Measurements from ENCODE around the gene FTCDNL1. TPM values are rescaled to one million over a fixed set of nuclear protein-coding genes. Genes with fewer than 3 reads are reported as not detected.
A peak's percentile ranks its signal among the peaks of the same experiment; 100 is the strongest.

Gene FTCDNL1
- total and polyA plus RNA-seq, 2 experiments from 2014 or later = 1.4 to 6.1 TPM

DNA sequence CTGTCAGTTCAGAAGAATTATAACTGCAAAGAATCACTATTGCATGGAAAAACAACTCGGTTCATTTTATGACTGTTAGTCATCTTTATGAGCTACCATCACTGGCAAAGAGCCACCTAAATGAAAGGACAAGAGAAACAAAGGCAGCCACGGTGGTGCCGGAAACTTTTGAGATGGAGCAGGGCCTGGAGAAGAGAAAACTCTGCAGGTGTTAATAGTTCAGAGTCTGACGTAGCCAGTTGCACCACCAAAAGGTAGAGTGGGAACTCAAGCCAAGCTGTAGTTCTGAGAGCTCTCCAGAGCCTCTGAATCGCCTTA, 110.9 kb downstream of the FTCDNL1 start:
- H3K36me3 ChIP-seq (replicated peaks; ENCODE audit: insufficient read depth, low read depth) = no peaks in the 10 kb centered on the region
- TF ChIP-seq EZH2phosphoT487 (IDR thresholded peaks at IDR 0.05; ENCODE audit: low read depth, severe bottlenecking, unreplicated experiment) (no peak), EZH2 (IDR thresholded peaks at IDR 0.05; ENCODE audit: borderline replicate concordance) (no peak)
- TF ChIP-seq, protein P1, sequence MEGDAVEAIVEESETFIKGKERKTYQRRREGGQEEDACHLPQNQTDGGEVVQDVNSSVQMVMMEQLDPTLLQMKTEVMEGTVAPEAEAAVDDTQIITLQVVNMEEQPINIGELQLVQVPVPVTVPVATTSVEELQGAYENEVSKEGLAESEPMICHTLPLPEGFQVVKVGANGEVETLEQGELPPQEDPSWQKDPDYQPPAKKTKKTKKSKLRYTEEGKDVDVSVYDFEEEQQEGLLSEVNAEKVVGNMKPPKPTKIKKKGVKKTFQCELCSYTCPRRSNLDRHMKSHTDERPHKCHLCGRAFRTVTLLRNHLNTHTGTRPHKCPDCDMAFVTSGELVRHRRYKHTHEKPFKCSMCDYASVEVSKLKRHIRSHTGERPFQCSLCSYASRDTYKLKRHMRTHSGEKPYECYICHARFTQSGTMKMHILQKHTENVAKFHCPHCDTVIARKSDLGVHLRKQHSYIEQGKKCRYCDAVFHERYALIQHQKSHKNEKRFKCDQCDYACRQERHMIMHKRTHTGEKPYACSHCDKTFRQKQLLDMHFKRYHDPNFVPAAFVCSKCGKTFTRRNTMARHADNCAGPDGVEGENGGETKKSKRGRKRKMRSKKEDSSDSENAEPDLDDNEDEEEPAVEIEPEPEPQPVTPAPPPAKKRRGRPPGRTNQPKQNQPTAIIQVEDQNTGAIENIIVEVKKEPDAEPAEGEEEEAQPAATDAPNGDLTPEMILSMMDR (IDR thresholded peaks at IDR 0.05; ENCODE audit: poor library complexity) = no peak
- H4K20me1 ChIP-seq (ENCODE audit: insufficient read depth, poor library complexity, severe bottlenecking) = no peaks in the 10 kb centered on the region
- H3K4me3 ChIP-seq = no peak overlapping the region
- peaks cover 35% of the 10 kb centered on the region for H3K4me1 ChIP-seq (ENCODE audit: insufficient read depth)
- DNase-seq (ENCODE audit: low spot score) = no peak
- no peak overlapping the region for H3K4me2 ChIP-seq
- no peak overlapping the region for H2AFZ ChIP-seq
- no peaks in the 10 kb centered on the region for H3K79me2 ChIP-seq
- no peaks in the 10 kb centered on the region for H3K9me3 ChIP-seq (ENCODE audit: low read depth)
- no peak overlapping the region for H3K27ac ChIP-seq
- no peaks in the 10 kb centered on the region for H3K27me3 ChIP-seq
- WGBS (ENCODE audit: low lambda C conversion rate, missing lambda C conversion rate) = 37% methylated on average over 5 of the region's 5 CpGs
- H3K9me2 ChIP-seq (replicated peaks; ENCODE audit: insufficient read depth) = no peaks in the 10 kb centered on the region

DNA sequence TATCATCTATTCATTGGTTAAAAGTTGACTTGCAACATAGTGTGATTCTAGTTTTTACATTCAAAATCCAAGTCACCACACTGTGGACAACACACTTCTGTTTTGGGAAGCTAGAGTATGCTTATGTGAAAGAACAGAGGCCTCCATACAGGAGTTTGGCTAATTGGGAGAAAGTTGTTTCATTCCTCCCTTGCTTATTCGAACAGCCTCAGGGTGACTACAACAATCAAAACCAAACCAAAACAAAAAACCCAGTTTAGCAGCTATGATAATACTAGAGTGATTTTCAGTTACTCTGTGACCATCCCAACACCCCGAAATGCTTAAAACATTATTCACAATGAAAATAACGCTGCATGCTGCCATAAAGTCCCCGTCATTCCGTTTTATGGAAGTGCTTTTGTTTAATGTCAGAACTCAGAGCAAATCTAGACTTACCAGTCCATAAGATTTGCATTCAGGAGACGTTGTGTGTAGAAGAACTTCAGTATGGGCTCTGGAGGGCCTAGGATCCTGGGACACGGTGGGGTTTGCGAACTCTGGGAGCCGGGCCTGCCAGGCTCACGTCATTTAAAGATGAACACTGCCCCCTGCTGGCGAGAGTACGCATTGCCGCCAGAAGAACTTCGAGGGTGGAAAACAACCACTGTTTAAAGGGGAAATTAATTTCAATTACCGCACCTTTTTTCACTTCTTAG, 111.4 kb downstream of the FTCDNL1 start:
- no peak for TF ChIP-seq EZH2phosphoT487 (IDR thresholded peaks at IDR 0.05; ENCODE audit: low read depth, severe bottlenecking, unreplicated experiment)
- TF ChIP-seq, protein P1 (IDR thresholded peaks at IDR 0.05; ENCODE audit: poor library complexity) = peak; percentile 94
- TF ChIP-seq EZH2 (IDR thresholded peaks at IDR 0.05; ENCODE audit: borderline replicate concordance) = no peak
- 33% methylated on average over 15 of the region's 15 CpGs for WGBS (ENCODE audit: low lambda C conversion rate, missing lambda C conversion rate)
- peak overlapping the region; percentile 20 for H3K4me2 ChIP-seq
- DNase-seq (ENCODE audit: low spot score) = peak; percentile 83
- H3K27me3 ChIP-seq = no peaks in the 10 kb centered on the region
- peaks cover 35% of the 10 kb centered on the region for H3K4me1 ChIP-seq (ENCODE audit: insufficient read depth)
- no peaks in the 10 kb centered on the region for H4K20me1 ChIP-seq (ENCODE audit: insufficient read depth, poor library complexity, severe bottlenecking)
- no peaks in the 10 kb centered on the region for H3K9me3 ChIP-seq (ENCODE audit: low read depth)
- peak overlapping the region; percentile 62 for H3K27ac ChIP-seq
- H3K36me3 ChIP-seq (replicated peaks; ENCODE audit: insufficient read depth, low read depth) = no peaks in the 10 kb centered on the region
- peak overlapping the region; percentile 29 for H2AFZ ChIP-seq
- H3K9me2 ChIP-seq (replicated peaks; ENCODE audit: insufficient read depth) = no peaks in the 10 kb centered on the region
- no peaks in the 10 kb centered on the region for H3K79me2 ChIP-seq
- H3K4me3 ChIP-seq = no peak overlapping the region

DNA sequence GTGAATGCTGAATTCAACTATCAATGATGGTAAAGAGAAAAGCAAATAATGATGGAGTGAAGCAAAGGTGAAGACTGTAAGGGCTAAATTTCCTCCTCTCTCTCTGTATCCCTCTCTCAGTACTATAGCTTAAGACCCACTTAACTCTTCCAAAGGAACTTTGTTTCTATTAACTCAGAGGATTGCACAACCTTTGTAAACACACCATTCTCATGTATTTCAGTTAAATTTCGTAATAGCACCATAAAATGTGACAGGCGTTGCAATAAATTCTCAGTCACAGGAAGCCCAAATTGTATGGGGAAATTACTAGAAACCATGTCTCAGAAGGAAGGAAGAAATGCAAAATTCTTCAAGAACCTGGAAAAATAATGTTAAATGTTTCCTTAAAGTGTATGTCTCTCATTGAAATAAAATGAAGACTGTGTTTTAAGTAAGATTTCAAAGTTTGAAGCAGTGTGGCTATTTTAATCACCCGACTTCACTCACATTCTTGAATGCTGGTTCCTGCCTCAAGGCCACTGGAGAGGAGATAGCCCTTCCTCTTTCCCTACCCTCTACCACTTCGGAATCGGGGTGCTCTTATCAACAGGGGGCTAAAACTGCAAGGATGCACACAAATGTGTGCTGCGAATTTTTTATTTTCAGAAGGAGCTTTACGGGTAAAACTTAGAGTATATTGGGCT, 112.1 kb downstream of the FTCDNL1 start:
- no peak overlapping the region for H3K4me3 ChIP-seq
- no peaks in the 10 kb centered on the region for H3K36me3 ChIP-seq (replicated peaks; ENCODE audit: insufficient read depth, low read depth)
- peak overlapping the region; percentile 62 for H3K27ac ChIP-seq
- H3K9me3 ChIP-seq (ENCODE audit: low read depth) = no peaks in the 10 kb centered on the region
- H3K9me2 ChIP-seq (replicated peaks; ENCODE audit: insufficient read depth) = no peaks in the 10 kb centered on the region
- peaks cover 35% of the 10 kb centered on the region for H3K4me1 ChIP-seq (ENCODE audit: insufficient read depth)
- TF ChIP-seq, protein P1 (IDR thresholded peaks at IDR 0.05; ENCODE audit: poor library complexity) = no peak
- TF ChIP-seq EZH2phosphoT487 (IDR thresholded peaks at IDR 0.05; ENCODE audit: low read depth, severe bottlenecking, unreplicated experiment) = no peak
- DNase-seq (ENCODE audit: low spot score) = peak; percentile 65
- no peaks in the 10 kb centered on the region for H3K79me2 ChIP-seq
- H2AFZ ChIP-seq = peak overlapping the region; percentile 29
- 44% methylated on average over 7 of the region's 7 CpGs for WGBS (ENCODE audit: low lambda C conversion rate, missing lambda C conversion rate)
- no peaks in the 10 kb centered on the region for H4K20me1 ChIP-seq (ENCODE audit: insufficient read depth, poor library complexity, severe bottlenecking)
- H3K27me3 ChIP-seq = no peaks in the 10 kb centered on the region
- peak overlapping the region; percentile 25 for H3K4me2 ChIP-seq

All from hepatocyte (in vitro differentiated cells).